ENCODE measurements around the gene CLEC4C.

DNA sequence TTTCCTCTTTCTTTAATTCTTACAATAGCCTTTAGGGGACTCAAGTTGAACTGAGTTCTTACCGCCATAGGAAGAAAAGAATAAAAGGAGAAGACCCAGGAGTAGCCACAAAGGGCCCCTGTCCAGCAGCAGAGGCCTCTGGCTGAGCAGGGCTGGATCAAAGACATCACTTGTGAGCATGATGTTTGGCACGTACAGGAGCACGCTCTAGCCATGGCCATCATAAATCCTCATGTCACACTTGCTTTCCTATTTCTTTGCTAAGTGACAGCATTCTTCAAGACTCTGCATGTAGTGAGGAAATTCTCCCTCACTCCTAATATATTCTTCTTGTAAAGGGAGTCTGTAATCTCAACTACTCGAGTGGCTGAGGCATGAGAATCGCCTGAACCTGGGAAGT is 15.7 kb downstream of the CLEC4C start:
- TF ChIP-seq POLR2A (IDR thresholded peaks at IDR 0.05), result no peak
- TF ChIP-seq, protein P1, sequence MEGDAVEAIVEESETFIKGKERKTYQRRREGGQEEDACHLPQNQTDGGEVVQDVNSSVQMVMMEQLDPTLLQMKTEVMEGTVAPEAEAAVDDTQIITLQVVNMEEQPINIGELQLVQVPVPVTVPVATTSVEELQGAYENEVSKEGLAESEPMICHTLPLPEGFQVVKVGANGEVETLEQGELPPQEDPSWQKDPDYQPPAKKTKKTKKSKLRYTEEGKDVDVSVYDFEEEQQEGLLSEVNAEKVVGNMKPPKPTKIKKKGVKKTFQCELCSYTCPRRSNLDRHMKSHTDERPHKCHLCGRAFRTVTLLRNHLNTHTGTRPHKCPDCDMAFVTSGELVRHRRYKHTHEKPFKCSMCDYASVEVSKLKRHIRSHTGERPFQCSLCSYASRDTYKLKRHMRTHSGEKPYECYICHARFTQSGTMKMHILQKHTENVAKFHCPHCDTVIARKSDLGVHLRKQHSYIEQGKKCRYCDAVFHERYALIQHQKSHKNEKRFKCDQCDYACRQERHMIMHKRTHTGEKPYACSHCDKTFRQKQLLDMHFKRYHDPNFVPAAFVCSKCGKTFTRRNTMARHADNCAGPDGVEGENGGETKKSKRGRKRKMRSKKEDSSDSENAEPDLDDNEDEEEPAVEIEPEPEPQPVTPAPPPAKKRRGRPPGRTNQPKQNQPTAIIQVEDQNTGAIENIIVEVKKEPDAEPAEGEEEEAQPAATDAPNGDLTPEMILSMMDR (IDR thresholded peaks at IDR 0.05), result no peak

Data from right lobe of liver (tissue), 4 donors.